ENCODE data around the gene TPO. TPM values are rescaled to one million over a fixed set of nuclear protein-coding genes. Genes with fewer than 3 reads are reported as not detected.
"Not testable (repeated sequence)": the region's sequence is repeated elsewhere in the genome, so short reads cannot be mapped to it uniquely, and the experiment has no call there.

Gene TPO
- total RNA-seq, 1 donor from 2014 or later: not detected

- Mint-ChIP-seq H3K27ac (no peak overlapping the region), H3K4me3 (no peak overlapping the region), H3K9me3 (peaks cover 2% of the 10 kb centered on the region), H3K4me1 (peaks cover 11% of the 10 kb centered on the region), H3K27me3 (no peaks in the 10 kb centered on the region), H3K36me3 (ENCODE audit: low read depth) (no peaks in the 10 kb centered on the region)
- DNase-seq (peak; percentile 5), ATAC-seq (ENCODE audit: low read depth) (no peak)
- no peak for TF ChIP-seq CTCF (IDR thresholded peaks at IDR 0.05)
- ChIA-PET POLR2A (no interaction called here), CTCF (interaction anchor here (2.4 kb wide), 1 partner anchor 12 kb away, joined by 8 read pairs; no protein-coding TSS in a partner anchor)
- intact Hi-C loops (cut with micrococcal nuclease): no loop called here
Measured at GRCh38 chr2:1563084-1563857, 150.0 kb downstream of the TPO start.

- Mint-ChIP-seq H3K27ac (no peak overlapping the region), H3K4me3 (no peak overlapping the region)
- TF ChIP-seq CTCF (IDR thresholded peaks at IDR 0.05): no peak
Measured at GRCh38 chr2:1563943-1564891, 151.0 kb downstream of the TPO start.

GRCh38 chr2:1567556-1568344 is 154.5 kb downstream of the TPO start:
- TF ChIP-seq CTCF (IDR thresholded peaks at IDR 0.05): no peak
- no peak overlapping the region for H3K4me3 Mint-ChIP-seq
- ChIA-PET CTCF (no interaction called here), POLR2A (no interaction called here)
- intact Hi-C loops (cut with micrococcal nuclease): no loop called here
- H3K36me3 Mint-ChIP-seq (ENCODE audit: low read depth): no peaks in the 10 kb centered on the region
- H3K4me1 Mint-ChIP-seq: peaks cover 11% of the 10 kb centered on the region
- ATAC-seq (ENCODE audit: low read depth) (no peak), DNase-seq (peak; percentile 6)
- peaks cover 2% of the 10 kb centered on the region for H3K9me3 Mint-ChIP-seq
- H3K27ac Mint-ChIP-seq: no peak overlapping the region
- H3K27me3 Mint-ChIP-seq: no peaks in the 10 kb centered on the region

More at GRCh38 chr2:1563943-1564891, 151.0 kb downstream of the TPO start:
- no peaks in the 10 kb centered on the region for H3K36me3 Mint-ChIP-seq (ENCODE audit: low read depth)
- H3K27me3 Mint-ChIP-seq: no peaks in the 10 kb centered on the region
- intact Hi-C loops (cut with micrococcal nuclease): no loop called here
- DNase-seq: peak; percentile 12
- peaks cover 2% of the 10 kb centered on the region for H3K9me3 Mint-ChIP-seq
- POLR2A ChIA-PET: no interaction called here
- CTCF ChIA-PET: no interaction called here
- H3K4me1 Mint-ChIP-seq: peaks cover 11% of the 10 kb centered on the region
- ATAC-seq (ENCODE audit: low read depth): no peak

- peak; percentile 1 for DNase-seq
- H3K9me3 Mint-ChIP-seq; CTCF ChIA-PET; H3K27me3 Mint-ChIP-seq; H3K27ac Mint-ChIP-seq; intact Hi-C loops (cut with micrococcal nuclease); H3K36me3 Mint-ChIP-seq (ENCODE audit: low read depth); POLR2A ChIA-PET; ATAC-seq (ENCODE audit: low read depth); H3K4me3 Mint-ChIP-seq: not testable (repeated sequence)
- H3K4me1 Mint-ChIP-seq: peaks cover 11% of the 10 kb centered on the region
Measured at GRCh38 chr2:1568345-1568668, 155.0 kb downstream of the TPO start.

- DNase-seq (peak; percentile 3), ATAC-seq (ENCODE audit: low read depth) (no peak)
- ChIA-PET POLR2A (no interaction called here), CTCF (no interaction called here)
- Mint-ChIP-seq H3K4me3 (no peak overlapping the region), H3K9me3 (peaks cover 2% of the 10 kb centered on the region), H3K4me1 (no peaks in the 10 kb centered on the region), H3K36me3 (ENCODE audit: low read depth) (no peaks in the 10 kb centered on the region), H3K27ac (no peak overlapping the region), H3K27me3 (peaks cover 5% of the 10 kb centered on the region)
- intact Hi-C loops (cut with micrococcal nuclease): no loop called here
- no peak for TF ChIP-seq CTCF (IDR thresholded peaks at IDR 0.05)
Measured at GRCh38 chr2:1569879-1570450, 156.7 kb downstream of the TPO start.

Measured in activated B cell treated with CpG ODN at 0.5 μM for 24 hours (primary cell).